K562 (cell line): ENCODE data around the gene UBL7. TPM values are rescaled to one million over a fixed set of nuclear protein-coding genes. Genes with fewer than 3 reads are reported as not detected.

Experiments used
- CBX1 ChIP-seq: sonication (generic); IDR thresholded peaks from 2 replicates; pipeline ENCODE4 v1.6.1; 2016; ENCODE audit warnings: antibody characterized with exemption, low read depth, mild to moderate bottlenecking
- MYC ChIP-seq, 2 experiments: fragments of 250-450 bp in 1 of 2; sonication (Bioruptor Pico) in 1 of 2; IDR thresholded peaks; 2 replicates each; pipeline versions ENCODE4 v1.5.1 to v1.6.1; 2012 to 2021; ENCODE audit warnings: low read depth in 2 of 2, borderline replicate concordance in 1 of 2, improper control_type of control experiment in 1 of 2, low read length in 1 of 2, mild to moderate bottlenecking in 1 of 2, moderate library complexity in 1 of 2
- PHB2 ChIP-seq: fragments of 450-650 bp; IDR thresholded peaks from 2 replicates; pipeline ENCODE4 v1.6.1; 2017; ENCODE audit warnings: low read depth
- ZSCAN32 ChIP-seq: fragments of 450-650 bp; formaldehyde crosslinking; IDR thresholded peaks from 2 replicates; pipeline ENCODE4 v1.4.0; 2020; ENCODE audit warnings: mild to moderate bottlenecking, moderate library complexity
- polyA plus RNA-seq, 8 experiments: library from polyadenylated mRNA; depleted of rRNA in 4 of 8; stranded (reverse) in 5 of 8; unstranded in 3 of 8; fragments of >200 nt; fragmentation: Nextera tagmentation in 2 of 8; fragmentation: Illumina TruSeq in 1 of 8; extraction: Ambion mirVana in 2 of 8; extraction: Trizol in 1 of 8; gene quantifications; 2 replicates each; pipeline versions ENCODE4 v1.2.1 to v1.2.3, GENCODE V29; 2011 to 2014; ENCODE audit warnings: inconsistent platforms in 1 of 8, missing spikeins in 1 of 8
- total RNA-seq, 7 experiments: library from RNA; depleted of rRNA in 6 of 7; stranded (reverse); fragments of >200 nt in 6 of 7; fragmentation: Illumina TruSeq in 2 of 7; extraction: Trizol in 2 of 7; gene quantifications; 2 replicates each; pipeline versions ENCODE4 v1.2.1 to v1.2.3, GENCODE V29; 2011 to 2021; ENCODE audit warnings: low replicate concordance in 1 of 7
- TF ChIP-seq, protein P1 (sequence below): fragments of 250-450 bp; sonication (Bioruptor Pico); IDR thresholded peaks from 2 replicates; pipeline ENCODE4 v1.5.0; 2021; ENCODE audit warnings: mild to moderate bottlenecking, moderate library complexity
- TF ChIP-seq, protein P2 (sequence below): fragments of 250-450 bp; sonication (Bioruptor Pico); IDR thresholded peaks from 2 replicates; pipeline ENCODE4 v1.4.0; 2020
- TF ChIP-seq, protein P3 (sequence below): fragments of 450-650 bp; conservative IDR thresholded peaks from 2 replicates; pipeline ENCODE4 v1.6.1; 2016; ENCODE audit warnings: missing genetic modification characterization, low read depth, mild to moderate bottlenecking, control low read depth, missing compliant biosample characterization
- TF ChIP-seq, protein P4 (sequence below): fragments of 250-450 bp; sonication (Bioruptor Pico); IDR thresholded peaks from 2 replicates; pipeline ENCODE4 v1.5.0; 2021

UBL7 gene
- total and polyA plus RNA-seq, 9 of the 15 experiments (the other 6 are each of a cell fraction or from before 2014, with no cell fraction given) = 19.2 to 63.4 (median 44.9) TPM

DNA sequence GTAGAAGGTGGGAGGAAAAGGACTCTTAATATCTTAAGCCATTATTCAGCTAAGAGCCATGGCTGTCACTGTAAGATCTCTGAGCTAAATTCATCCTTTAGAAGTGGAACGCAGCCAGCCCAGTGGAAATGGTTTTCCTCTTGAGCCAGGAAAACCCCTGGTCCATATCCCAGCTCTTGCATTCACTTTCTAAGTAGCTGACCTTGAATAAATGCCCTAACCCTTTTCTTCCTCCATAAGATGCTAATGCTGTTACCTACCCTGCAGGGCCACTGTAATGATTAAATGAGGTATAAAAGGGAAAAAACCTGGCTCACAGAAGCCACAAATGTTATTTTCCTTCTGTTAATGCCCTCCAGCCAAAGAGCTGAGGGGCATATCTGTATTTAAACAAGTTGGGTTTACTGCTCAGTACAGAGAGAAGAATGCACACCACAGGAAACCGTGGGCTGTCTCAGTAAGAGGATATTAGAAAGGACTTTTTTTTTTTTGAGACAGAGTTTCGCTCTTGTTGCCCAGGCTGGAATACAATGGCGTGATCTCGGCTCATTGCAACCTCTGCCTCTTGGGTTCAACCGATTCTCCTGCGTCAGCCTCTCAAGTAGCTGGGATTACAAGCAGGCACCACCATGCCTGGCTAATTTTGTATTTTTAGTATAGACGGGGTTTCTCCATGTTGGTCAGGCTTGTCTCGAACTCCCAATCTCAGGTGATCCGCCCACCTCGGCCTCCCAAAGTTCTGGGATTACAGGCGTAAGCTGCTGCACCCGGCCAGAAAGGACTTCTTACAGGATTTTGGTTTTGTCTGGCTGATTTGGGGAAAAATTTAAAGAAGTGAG is 6.8 kb downstream of the UBL7 start (continued):
- TF ChIP-seq, protein P1, sequence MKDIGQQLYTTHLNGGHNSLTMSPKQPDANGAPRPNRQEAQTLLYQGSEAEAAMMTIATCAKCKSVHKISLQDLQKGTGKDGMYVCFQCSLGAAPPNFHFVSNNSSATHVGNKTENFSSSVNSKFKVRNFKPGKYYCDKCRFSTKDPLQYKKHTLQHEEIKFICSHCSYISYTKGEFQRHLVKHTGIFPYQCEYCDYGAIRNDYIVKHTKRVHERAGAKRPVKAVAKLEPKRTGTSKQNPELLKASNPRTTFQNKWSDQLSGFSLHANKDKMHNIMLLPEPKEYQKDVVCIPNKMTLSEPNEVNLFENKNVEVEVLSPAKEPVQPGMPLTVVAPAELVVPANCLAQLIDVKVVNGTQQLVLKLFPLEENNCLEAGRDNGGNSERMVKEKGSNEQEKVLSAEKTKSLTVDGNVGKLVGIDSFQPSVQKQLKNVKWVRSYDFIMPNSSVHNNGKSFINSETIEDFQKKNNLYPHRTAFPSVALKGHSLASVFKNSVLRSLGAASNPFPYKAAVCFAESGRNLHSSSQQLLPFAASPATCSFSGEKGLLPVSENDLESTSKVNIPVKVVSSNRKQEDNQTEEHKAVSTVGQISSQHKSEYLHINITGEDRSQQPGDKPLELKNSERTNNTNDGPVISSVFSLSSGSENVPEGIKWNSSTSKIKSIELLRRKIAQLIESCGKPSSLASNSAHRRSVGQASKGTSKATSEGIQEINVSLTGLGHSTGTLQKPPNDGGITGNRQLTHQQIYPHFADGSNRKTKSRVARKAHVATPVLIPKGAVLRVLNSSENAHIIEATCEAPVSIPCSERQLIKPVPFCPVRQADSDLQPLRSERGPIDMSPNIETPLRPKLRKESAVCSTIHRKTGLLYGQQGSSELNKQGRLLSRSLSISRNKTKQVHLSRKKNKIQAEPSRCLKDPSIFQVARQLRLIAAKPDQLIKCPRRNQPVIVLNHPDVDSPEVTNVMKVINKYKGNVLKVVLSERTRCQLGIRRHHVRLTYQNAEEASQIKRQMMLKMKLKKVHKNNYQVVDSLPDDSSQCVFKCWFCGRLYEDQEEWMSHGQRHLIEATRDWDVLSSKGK (CRISPR knock-in tag) = no peak
- TF ChIP-seq CBX1 (no peak), ZSCAN32 (CRISPR knock-in tag) (no peak), MYC (IDR thresholded peaks at IDR 0.05; ENCODE audit: low read depth, low read length) (no peak), MYC (CRISPR knock-in tag; IDR thresholded peaks at IDR 0.05; ENCODE audit: borderline replicate concordance, low read depth) (no peak), PHB2 (no peak)
- TF ChIP-seq, protein P2, sequence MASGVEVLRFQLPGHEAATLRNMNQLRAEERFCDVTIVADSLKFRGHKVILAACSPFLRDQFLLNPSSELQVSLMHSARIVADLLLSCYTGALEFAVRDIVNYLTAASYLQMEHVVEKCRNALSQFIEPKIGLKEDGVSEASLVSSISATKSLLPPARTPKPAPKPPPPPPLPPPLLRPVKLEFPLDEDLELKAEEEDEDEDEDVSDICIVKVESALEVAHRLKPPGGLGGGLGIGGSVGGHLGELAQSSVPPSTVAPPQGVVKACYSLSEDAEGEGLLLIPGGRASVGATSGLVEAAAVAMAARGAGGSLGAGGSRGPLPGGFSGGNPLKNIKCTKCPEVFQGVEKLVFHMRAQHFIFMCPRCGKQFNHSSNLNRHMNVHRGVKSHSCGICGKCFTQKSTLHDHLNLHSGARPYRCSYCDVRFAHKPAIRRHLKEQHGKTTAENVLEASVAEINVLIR (CRISPR knock-in tag) = no peak
- TF ChIP-seq, protein P3, sequence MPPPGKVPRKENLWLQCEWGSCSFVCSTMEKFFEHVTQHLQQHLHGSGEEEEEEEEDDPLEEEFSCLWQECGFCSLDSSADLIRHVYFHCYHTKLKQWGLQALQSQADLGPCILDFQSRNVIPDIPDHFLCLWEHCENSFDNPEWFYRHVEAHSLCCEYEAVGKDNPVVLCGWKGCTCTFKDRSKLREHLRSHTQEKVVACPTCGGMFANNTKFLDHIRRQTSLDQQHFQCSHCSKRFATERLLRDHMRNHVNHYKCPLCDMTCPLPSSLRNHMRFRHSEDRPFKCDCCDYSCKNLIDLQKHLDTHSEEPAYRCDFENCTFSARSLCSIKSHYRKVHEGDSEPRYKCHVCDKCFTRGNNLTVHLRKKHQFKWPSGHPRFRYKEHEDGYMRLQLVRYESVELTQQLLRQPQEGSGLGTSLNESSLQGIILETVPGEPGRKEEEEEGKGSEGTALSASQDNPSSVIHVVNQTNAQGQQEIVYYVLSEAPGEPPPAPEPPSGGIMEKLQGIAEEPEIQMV = no peak
- TF ChIP-seq, protein P4, sequence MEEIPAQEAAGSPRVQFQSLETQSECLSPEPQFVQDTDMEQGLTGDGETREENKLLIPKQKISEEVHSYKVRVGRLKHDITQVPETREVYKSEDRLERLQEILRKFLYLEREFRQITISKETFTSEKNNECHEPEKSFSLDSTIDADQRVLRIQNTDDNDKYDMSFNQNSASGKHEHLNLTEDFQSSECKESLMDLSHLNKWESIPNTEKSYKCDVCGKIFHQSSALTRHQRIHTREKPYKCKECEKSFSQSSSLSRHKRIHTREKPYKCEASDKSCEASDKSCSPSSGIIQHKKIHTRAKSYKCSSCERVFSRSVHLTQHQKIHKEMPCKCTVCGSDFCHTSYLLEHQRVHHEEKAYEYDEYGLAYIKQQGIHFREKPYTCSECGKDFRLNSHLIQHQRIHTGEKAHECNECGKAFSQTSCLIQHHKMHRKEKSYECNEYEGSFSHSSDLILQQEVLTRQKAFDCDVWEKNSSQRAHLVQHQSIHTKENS (CRISPR knock-in tag) = no peak
